ENCODE results near the gene RNF220.

RNF220 gene

GRCh38 chr1:44617703-44618029 lies 212.6 kb downstream of the RNF220 start:
- H3K4me2 ChIP-seq (ENCODE audit: low read length) = no peak overlapping the region
- no peaks in the 10 kb centered on the region for H4K20me1 ChIP-seq (ENCODE audit: insufficient read depth, low read length)
- no peaks in the 10 kb centered on the region for H3F3A ChIP-seq (ENCODE audit: insufficient read depth, low read length)
- no peaks in the 10 kb centered on the region for H3K27me3 ChIP-seq (ENCODE audit: insufficient read depth, low read length)
- H3K9me3 ChIP-seq (ENCODE audit: low read length) = no peaks in the 10 kb centered on the region
- no peak overlapping the region for H3K27ac ChIP-seq (ENCODE audit: low read depth, low read length, poor library complexity, severe bottlenecking)
- no peak overlapping the region for H3K9ac ChIP-seq (ENCODE audit: low read length)
- H3K4me1 ChIP-seq (ENCODE audit: insufficient read depth, low read length, severe bottlenecking) = no peaks in the 10 kb centered on the region
- no peak overlapping the region for H2AFZ ChIP-seq (ENCODE audit: low read length)
- TF ChIP-seq EZH2 (IDR thresholded peaks at IDR 0.05; ENCODE audit: borderline replicate concordance, low read length) (no peak), CTCF (IDR thresholded peaks at IDR 0.05; ENCODE audit: low read length) (no peak)
- no peaks in the 10 kb centered on the region for H3K9me2 ChIP-seq (ENCODE audit: low read depth, low read length)
- no peak overlapping the region for H3K4me3 ChIP-seq (ENCODE audit: low read depth, low read length, poor library complexity, severe bottlenecking)
- H3K79me2 ChIP-seq (ENCODE audit: insufficient read depth, low read length) = no peaks in the 10 kb centered on the region
- H3K36me3 ChIP-seq (ENCODE audit: insufficient read depth, low read length) = no peaks in the 10 kb centered on the region

GRCh38 chr1:44619261-44619900 lies 214.3 kb downstream of the RNF220 start:
- H3K9me2 ChIP-seq (ENCODE audit: low read depth, low read length) = no peaks in the 10 kb centered on the region
- no peaks in the 10 kb centered on the region for H3F3A ChIP-seq (ENCODE audit: insufficient read depth, low read length)
- H3K36me3 ChIP-seq (ENCODE audit: insufficient read depth, low read length) = no peaks in the 10 kb centered on the region
- TF ChIP-seq CTCF (IDR thresholded peaks at IDR 0.05; ENCODE audit: low read length) (no peak), EZH2 (IDR thresholded peaks at IDR 0.05; ENCODE audit: borderline replicate concordance, low read length) (no peak)
- no peak overlapping the region for H3K9ac ChIP-seq (ENCODE audit: low read length)
- H3K4me1 ChIP-seq (ENCODE audit: insufficient read depth, low read length, severe bottlenecking) = no peaks in the 10 kb centered on the region
- no peak overlapping the region for H2AFZ ChIP-seq (ENCODE audit: low read length)
- no peaks in the 10 kb centered on the region for H3K79me2 ChIP-seq (ENCODE audit: insufficient read depth, low read length)
- no peak overlapping the region for H3K4me2 ChIP-seq (ENCODE audit: low read length)
- no peaks in the 10 kb centered on the region for H4K20me1 ChIP-seq (ENCODE audit: insufficient read depth, low read length)
- no peaks in the 10 kb centered on the region for H3K27me3 ChIP-seq (ENCODE audit: insufficient read depth, low read length)
- H3K27ac ChIP-seq (ENCODE audit: low read depth, low read length, poor library complexity, severe bottlenecking) = no peak overlapping the region
- H3K4me3 ChIP-seq (ENCODE audit: low read depth, low read length, poor library complexity, severe bottlenecking) = no peak overlapping the region
- H3K9me3 ChIP-seq (ENCODE audit: low read length) = no peaks in the 10 kb centered on the region

DNA sequence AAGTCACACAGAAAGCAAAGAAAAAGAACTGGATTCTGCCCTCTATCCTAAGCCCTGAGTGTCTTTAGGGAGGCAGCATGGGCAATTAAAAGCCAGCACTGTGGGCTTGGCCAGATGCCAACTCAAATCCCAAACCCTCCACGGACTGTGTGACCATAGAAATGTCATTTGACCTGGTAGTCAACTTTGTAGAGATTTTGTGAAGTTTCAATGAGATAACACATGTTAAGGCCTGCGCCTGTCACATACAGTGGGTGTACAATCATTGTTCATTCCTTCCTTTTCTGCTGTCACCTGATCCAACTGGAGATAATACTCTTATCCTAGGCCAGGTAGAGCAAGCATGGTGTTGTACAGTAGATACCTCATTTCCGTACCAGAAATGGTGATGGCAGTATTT lies 215.0 kb downstream of the RNF220 start:
- H3K9ac ChIP-seq (ENCODE audit: low read length) = no peak overlapping the region
- no peaks in the 10 kb centered on the region for H3K4me1 ChIP-seq (ENCODE audit: insufficient read depth, low read length, severe bottlenecking)
- no peaks in the 10 kb centered on the region for H3K9me3 ChIP-seq (ENCODE audit: low read length)
- TF ChIP-seq EZH2 (IDR thresholded peaks at IDR 0.05; ENCODE audit: borderline replicate concordance, low read length) (no peak), CTCF (IDR thresholded peaks at IDR 0.05; ENCODE audit: low read length) (no peak)
- H3K4me2 ChIP-seq (ENCODE audit: low read length) = no peak overlapping the region
- H3K27me3 ChIP-seq (ENCODE audit: insufficient read depth, low read length) = no peaks in the 10 kb centered on the region
- no peak overlapping the region for H3K4me3 ChIP-seq (ENCODE audit: low read depth, low read length, poor library complexity, severe bottlenecking)
- no peaks in the 10 kb centered on the region for H3K9me2 ChIP-seq (ENCODE audit: low read depth, low read length)
- no peak overlapping the region for H3K27ac ChIP-seq (ENCODE audit: low read depth, low read length, poor library complexity, severe bottlenecking)
- no peak overlapping the region for H2AFZ ChIP-seq (ENCODE audit: low read length)
- no peaks in the 10 kb centered on the region for H3K36me3 ChIP-seq (ENCODE audit: insufficient read depth, low read length)
- H3F3A ChIP-seq (ENCODE audit: insufficient read depth, low read length) = no peaks in the 10 kb centered on the region
- no peaks in the 10 kb centered on the region for H4K20me1 ChIP-seq (ENCODE audit: insufficient read depth, low read length)
- H3K79me2 ChIP-seq (ENCODE audit: insufficient read depth, low read length) = no peaks in the 10 kb centered on the region
